ENCODE measurements around the gene AFF2.
"Not testable (repeated sequence)": the region's sequence is repeated elsewhere in the genome, so short reads cannot be mapped to it uniquely, and the experiment has no call there.

The AFF2 gene

DNA sequence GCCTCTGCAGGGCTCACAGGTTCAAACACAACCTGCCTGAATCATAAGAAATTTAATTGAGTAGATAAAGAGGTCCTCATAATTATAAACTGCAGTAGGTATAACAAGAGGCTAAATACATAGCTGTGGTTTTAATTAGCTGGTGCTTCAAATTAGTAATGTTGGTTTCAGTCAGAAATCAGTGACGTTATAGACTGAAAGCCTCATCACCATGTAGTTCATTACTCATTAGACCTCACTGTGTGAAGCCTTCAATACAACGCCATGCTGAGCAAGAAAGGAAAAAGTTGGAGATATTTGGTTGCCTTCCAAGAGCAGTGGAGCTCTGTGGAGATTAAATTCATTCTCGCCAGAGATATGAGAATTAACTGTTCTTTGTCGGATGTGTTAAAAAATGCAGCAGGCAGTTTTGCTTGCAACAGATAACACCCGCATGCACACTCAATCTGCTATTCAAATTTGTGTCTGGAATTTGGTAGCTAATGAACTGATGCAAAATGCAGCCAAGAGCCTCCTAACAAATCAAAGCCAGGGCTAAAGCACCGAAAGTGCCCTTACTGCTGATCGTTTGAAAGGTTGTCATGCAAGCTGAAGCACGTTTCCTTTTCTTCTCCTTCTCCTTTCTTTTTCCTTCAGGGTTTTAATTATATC is 148.9 kb downstream of the AFF2 start:
- no peak for DNase-seq

DNA sequence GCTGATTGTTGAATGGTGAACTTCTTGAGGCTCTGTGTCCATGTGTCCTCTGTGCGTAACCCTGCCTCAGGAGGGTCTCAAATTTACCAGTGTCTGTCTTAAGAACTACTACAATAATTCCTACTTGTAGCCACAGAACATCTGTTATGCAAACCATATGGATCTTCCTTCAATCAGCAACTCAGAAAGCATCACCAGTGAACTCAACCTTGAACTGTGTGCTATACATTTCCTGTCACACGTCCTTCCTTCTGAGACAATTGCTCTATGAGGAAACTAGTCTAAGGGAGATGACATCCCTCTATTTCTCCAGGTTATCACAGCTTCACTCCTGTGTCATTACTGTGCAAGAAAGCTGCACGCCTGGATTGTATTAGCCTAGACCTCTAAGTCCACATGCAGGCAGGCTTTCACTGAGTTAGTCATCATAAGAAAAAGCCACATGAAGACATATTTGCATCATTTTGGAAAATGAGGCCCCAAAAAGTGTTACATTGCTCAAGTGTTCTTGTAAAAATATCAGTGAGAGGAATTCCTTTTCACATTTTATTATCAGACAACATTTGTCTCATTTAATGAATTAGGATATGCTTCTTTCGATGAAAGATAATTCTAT is 157.8 kb downstream of the AFF2 start:
- DNase-seq = no peak

DNA sequence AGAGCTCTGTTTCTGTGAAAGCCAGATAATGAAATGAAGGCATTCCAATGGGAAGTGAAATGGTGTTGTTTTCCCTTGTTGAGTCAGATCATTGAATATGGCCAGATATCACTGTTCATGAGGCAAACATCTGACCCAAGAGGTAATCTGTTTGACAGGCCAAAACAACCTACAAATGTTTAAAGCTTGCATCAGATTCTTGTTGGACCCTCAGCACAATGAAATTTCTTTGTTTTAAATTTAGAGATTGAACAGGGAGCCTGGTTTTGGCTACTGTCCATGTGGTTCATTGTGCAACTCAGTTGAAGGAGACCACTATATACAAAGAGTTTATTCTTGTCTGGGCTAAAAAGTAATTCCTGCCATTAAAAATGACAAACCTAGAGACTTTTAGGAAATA is 159.1 kb downstream of the AFF2 start:
- no peak for DNase-seq

- DNase-seq = no peak
Observed at GRCh38 chrX:148661035-148661434, 160.6 kb downstream of the AFF2 start.

- DNase-seq = no peak
Observed at GRCh38 chrX:148662014-148662413, 161.6 kb downstream of the AFF2 start.

GRCh38 chrX:148664171-148664570 is 163.8 kb downstream of the AFF2 start:
- DNase-seq = no peak

GRCh38 chrX:148664995-148665394 is 164.6 kb downstream of the AFF2 start:
- DNase-seq = no peak

- DNase-seq = not testable (repeated sequence)
Observed at GRCh38 chrX:148669175-148669574, 168.8 kb downstream of the AFF2 start.

- no peak for DNase-seq
Observed at GRCh38 chrX:148670277-148670676, 169.9 kb downstream of the AFF2 start.

- no peak for DNase-seq
Observed at GRCh38 chrX:148672517-148672916, 172.1 kb downstream of the AFF2 start.

- DNase-seq = no peak
Observed at GRCh38 chrX:148681605-148682004, 181.2 kb downstream of the AFF2 start.

GRCh38 chrX:148682206-148682605 is 181.8 kb downstream of the AFF2 start:
- DNase-seq = no peak

- DNase-seq = no peak
Observed at GRCh38 chrX:148691456-148691855, 191.0 kb downstream of the AFF2 start.

DNA sequence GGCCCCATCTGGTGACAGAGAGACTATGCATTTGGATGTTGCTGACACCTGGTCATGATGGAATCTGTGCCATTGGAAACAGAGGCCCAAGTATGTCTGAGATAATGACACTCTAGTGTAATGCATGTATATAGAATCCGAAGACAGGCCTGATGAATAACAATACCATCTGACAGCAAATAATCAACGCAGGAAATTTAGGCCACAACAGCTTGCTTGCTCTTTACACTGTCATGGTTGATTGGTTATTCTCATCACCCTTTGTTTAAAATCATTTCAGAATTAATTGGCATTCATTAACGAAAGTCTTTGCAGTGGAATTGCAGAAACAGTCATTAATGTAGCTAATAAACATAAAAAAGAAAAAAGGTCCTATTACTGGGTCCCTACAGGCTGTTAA is 194.8 kb downstream of the AFF2 start:
- DNase-seq = no peak

- DNase-seq = no peak
Observed at GRCh38 chrX:148698221-148698620, 197.8 kb downstream of the AFF2 start.

GRCh38 chrX:148700021-148700420 is 199.6 kb downstream of the AFF2 start:
- no peak for DNase-seq

DNA sequence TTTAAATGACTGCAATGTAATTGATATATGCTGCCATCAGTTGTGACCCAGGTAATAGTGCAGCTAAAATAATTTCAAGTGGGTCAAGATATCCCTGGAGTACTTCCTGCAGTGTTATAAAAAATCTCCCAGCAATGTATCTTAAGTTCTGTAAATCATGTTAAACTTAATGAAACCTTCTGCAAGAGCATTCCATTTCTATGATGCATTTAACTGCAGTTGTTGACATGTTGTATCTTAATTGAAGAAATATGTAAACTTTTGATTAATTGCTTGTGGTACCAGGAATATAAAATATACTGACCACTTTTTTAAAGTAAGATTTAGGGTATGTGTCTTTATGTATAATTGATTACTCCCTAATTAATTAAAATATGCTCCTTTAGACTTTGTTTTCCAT is 213.6 kb downstream of the AFF2 start:
- DNase-seq = no peak

DNA sequence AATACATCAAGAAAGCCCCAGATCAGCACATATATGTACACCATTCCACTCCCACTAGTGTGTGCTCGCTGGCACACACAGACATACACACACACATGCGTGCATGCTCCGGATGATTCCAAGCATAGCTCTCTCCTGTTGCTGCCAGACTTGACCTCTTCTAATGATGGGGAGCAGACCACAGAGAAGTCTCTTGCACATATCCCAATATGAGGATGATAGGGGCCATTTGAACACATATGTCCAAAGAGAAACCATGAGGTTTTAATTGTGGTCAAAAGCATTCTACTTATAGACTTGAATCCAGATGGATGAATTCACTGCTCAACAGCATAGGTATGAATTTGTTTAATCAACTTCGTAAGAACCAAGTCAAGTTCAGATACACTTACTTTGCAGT is 214.9 kb downstream of the AFF2 start:
- DNase-seq = no peak

- no peak for DNase-seq
Observed at GRCh38 chrX:148722966-148723365, 222.5 kb downstream of the AFF2 start.

- no peak for DNase-seq
Observed at GRCh38 chrX:148723551-148723950, 223.1 kb downstream of the AFF2 start.

- DNase-seq = no peak
Observed at GRCh38 chrX:148728901-148729300, 228.5 kb downstream of the AFF2 start.

DNA sequence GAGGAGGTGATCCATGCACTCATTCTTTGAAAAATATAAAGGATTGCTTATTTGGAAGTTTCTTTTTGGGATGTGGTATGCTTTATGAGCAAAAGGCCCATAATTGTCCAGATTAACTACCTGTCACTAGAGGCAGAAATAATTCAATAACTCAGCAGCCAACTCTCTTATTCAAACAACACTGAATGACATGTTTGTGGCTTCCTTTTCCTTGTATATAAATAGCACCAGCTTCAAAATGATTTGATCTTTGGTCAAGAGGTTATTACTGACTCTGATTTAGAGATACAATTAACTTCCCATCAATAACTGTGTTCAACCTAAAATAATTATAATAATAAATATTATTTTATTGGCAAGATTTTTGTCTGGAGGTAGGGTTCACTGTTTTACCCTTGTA is 232.3 kb downstream of the AFF2 start:
- no peak for DNase-seq

GRCh38 chrX:148741441-148741840 is 241.0 kb downstream of the AFF2 start:
- DNase-seq = no peak

GRCh38 chrX:148755111-148755510 is 254.7 kb downstream of the AFF2 start:
- no peak for DNase-seq

GRCh38 chrX:148763896-148764295 is 263.5 kb downstream of the AFF2 start:
- DNase-seq = no peak
